HepG2 (cell line): ENCODE measurements around the gene PKIB.

Source experiments
- PAWR ChIP-seq: sonication (generic); formaldehyde crosslinking; IDR thresholded peaks from 2 replicates; pipeline ENCODE4 v1.4.0; 2020; ENCODE audit warnings: missing genetic modification reagents, mild to moderate bottlenecking, borderline replicate concordance
- POLR2A ChIP-seq, 2 experiments: IDR thresholded peaks; 2 replicates each; pipeline ENCODE4 v1.6.1; 2011; ENCODE audit warnings: low read depth in 2 of 2, low read length in 2 of 2, mild to moderate bottlenecking in 1 of 2, moderate library complexity in 1 of 2; ENCODE audit not compliant: insufficient read depth in 1 of 2
- RBAK ChIP-seq: sonication (generic); formaldehyde crosslinking; IDR thresholded peaks from 2 replicates; pipeline ENCODE4 v1.5.1; 2020; ENCODE audit warnings: mild to moderate bottlenecking, missing genetic modification reagents
- RELA ChIP-seq: sonication (generic); formaldehyde crosslinking; IDR thresholded peaks from 2 replicates; pipeline ENCODE4 v1.4.0; 2020; ENCODE audit warnings: missing genetic modification reagents
- TF ChIP-seq, protein P1 (sequence below): sonication (generic); formaldehyde crosslinking; IDR thresholded peaks from 2 replicates; pipeline ENCODE4 v1.4.0; 2020; ENCODE audit warnings: missing genetic modification reagents
- TF ChIP-seq, protein P2 (sequence below): sonication (generic); formaldehyde crosslinking; IDR thresholded peaks from 2 replicates; pipeline ENCODE4 v1.5.0; 2020; ENCODE audit warnings: mild to moderate bottlenecking, missing genetic modification reagents, moderate library complexity
- TF ChIP-seq, protein P3 (sequence below): sonication (generic); formaldehyde crosslinking; IDR thresholded peaks from 2 replicates; pipeline ENCODE4 v1.4.0; 2020; ENCODE audit warnings: mild to moderate bottlenecking, missing genetic modification reagents, borderline replicate concordance

DNA sequence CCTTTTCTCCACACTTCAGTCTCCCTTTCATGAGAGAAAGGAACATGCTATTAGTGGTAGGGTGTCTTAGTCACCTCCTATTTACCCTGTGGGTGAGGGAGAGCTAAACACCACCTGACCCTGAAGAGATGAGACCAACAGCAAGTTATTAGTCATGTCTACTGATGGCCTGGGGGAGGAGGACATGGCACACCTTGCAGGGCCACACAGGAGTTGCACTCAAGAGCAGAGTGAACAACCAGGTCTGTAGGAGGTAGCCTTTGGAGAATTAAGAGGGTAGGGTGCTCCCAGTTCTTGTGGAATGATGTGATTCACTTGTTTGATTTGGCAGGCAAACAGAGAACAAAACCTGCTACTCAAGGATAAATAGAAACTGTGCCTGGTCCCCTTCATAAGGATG is 86.6 kb downstream of the PKIB start:
- TF ChIP-seq, protein P1, sequence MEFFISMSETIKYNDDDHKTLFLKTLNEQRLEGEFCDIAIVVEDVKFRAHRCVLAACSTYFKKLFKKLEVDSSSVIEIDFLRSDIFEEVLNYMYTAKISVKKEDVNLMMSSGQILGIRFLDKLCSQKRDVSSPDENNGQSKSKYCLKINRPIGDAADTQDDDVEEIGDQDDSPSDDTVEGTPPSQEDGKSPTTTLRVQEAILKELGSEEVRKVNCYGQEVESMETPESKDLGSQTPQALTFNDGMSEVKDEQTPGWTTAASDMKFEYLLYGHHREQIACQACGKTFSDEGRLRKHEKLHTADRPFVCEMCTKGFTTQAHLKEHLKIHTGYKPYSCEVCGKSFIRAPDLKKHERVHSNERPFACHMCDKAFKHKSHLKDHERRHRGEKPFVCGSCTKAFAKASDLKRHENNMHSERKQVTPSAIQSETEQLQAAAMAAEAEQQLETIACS (CRISPR knock-in tag): no peak
- TF ChIP-seq POLR2A (IDR thresholded peaks at IDR 0.05; ENCODE audit: insufficient read depth in 1 of 2, low read depth in 2 of 2, low read length in 2 of 2): no peak
- no peak for TF ChIP-seq PAWR (CRISPR knock-in tag)
- TF ChIP-seq, protein P2, sequence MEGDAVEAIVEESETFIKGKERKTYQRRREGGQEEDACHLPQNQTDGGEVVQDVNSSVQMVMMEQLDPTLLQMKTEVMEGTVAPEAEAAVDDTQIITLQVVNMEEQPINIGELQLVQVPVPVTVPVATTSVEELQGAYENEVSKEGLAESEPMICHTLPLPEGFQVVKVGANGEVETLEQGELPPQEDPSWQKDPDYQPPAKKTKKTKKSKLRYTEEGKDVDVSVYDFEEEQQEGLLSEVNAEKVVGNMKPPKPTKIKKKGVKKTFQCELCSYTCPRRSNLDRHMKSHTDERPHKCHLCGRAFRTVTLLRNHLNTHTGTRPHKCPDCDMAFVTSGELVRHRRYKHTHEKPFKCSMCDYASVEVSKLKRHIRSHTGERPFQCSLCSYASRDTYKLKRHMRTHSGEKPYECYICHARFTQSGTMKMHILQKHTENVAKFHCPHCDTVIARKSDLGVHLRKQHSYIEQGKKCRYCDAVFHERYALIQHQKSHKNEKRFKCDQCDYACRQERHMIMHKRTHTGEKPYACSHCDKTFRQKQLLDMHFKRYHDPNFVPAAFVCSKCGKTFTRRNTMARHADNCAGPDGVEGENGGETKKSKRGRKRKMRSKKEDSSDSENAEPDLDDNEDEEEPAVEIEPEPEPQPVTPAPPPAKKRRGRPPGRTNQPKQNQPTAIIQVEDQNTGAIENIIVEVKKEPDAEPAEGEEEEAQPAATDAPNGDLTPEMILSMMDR (CRISPR knock-in tag): no peak
- TF ChIP-seq, protein P3, sequence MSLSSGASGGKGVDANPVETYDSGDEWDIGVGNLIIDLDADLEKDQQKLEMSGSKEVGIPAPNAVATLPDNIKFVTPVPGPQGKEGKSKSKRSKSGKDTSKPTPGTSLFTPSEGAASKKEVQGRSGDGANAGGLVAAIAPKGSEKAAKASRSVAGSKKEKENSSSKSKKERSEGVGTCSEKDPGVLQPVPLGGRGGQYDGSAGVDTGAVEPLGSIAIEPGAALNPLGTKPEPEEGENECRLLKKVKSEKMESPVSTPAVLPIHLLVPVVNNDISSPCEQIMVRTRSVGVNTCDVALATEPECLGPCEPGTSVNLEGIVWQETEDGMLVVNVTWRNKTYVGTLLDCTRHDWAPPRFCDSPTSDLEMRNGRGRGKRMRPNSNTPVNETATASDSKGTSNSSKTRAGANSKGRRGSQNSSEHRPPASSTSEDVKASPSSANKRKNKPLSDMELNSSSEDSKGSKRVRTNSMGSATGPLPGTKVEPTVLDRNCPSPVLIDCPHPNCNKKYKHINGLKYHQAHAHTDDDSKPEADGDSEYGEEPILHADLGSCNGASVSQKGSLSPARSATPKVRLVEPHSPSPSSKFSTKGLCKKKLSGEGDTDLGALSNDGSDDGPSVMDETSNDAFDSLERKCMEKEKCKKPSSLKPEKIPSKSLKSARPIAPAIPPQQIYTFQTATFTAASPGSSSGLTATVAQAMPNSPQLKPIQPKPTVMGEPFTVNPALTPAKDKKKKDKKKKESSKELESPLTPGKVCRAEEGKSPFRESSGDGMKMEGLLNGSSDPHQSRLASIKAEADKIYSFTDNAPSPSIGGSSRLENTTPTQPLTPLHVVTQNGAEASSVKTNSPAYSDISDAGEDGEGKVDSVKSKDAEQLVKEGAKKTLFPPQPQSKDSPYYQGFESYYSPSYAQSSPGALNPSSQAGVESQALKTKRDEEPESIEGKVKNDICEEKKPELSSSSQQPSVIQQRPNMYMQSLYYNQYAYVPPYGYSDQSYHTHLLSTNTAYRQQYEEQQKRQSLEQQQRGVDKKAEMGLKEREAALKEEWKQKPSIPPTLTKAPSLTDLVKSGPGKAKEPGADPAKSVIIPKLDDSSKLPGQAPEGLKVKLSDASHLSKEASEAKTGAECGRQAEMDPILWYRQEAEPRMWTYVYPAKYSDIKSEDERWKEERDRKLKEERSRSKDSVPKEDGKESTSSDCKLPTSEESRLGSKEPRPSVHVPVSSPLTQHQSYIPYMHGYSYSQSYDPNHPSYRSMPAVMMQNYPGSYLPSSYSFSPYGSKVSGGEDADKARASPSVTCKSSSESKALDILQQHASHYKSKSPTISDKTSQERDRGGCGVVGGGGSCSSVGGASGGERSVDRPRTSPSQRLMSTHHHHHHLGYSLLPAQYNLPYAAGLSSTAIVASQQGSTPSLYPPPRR (CRISPR knock-in tag): no peak
- TF ChIP-seq RELA (CRISPR knock-in tag): no peak
- no peak for TF ChIP-seq RBAK (CRISPR knock-in tag)
